NB4 (cell line): Measurements from ENCODE around the gene MAP3K9.

Experiments
- CTCF ChIP-seq: IDR thresholded peaks from one replicate; pipeline ENCODE4 v1.5.1; 2012; ENCODE audit warnings: low read depth, low read length
- POLR2A ChIP-seq: IDR thresholded peaks from 2 replicates; pipeline ENCODE4 v1.6.1; 2011; ENCODE audit warnings: mild to moderate bottlenecking; ENCODE audit not compliant: insufficient read length; ENCODE audit errors: extremely low read depth

DNA sequence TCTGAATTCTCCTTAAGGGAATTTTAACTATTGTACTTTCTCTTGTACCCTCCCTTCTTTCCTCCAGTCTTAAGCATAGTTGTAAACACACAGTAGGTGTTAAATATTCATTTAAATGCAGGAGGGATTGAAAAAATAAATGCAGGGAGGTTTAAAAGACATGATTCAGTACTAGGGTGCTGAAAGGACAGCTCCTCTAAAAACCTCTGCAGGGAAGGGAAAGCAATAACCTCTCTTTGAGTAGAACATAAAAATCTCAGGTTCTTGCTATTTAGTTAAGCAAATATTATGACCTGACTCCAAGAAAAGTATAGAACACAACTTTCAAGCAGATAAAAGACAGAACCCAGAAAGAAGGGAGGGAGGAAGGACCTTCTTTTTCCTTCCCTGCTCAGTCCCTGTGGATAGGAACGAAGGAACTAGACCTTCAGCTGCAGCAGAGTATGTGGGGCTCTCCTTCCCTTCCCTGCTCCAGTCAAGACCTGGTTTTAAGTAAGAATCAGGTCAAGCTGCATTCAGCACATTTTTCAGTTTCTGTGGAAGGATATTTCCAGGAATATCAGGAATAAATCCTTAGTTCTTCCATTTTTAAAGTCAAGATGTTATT lies 4.7 kb downstream of the MAP3K9 start:
- TF ChIP-seq CTCF (no peak), POLR2A (no peak)
